Hepatocyte (in vitro differentiated cells): ENCODE data around the gene CISH. TPM values are rescaled to one million over a fixed set of nuclear protein-coding genes. Genes with fewer than 3 reads are reported as not detected.

Experiments
- DNase-seq: peaks from one replicate; pipeline ENCODE4 v3.0.0-alpha.2; 2016; ENCODE audit warnings: low spot score
- H2AFZ ChIP-seq: fragments of 200-600 bp; sonication (generic); 2 replicates; pipeline ENCODE4 v1.6.0; 2016; ENCODE audit warnings: antibody characterized with exemption, mild to moderate bottlenecking
- H3K27ac ChIP-seq: fragments of 200-600 bp; sonication (generic); 2 replicates; pipeline ENCODE4 v1.5.1; 2016; ENCODE audit warnings: mild to moderate bottlenecking
- H3K27me3 ChIP-seq: fragments of 200-600 bp; sonication (generic); 2 replicates; pipeline ENCODE4 v1.6.1; 2016
- H3K36me3 ChIP-seq: fragments of 200-600 bp; sonication (generic); replicated peaks from 2 replicates; pipeline ENCODE4 v1.5.1; 2016; ENCODE audit warnings: low read depth; ENCODE audit not compliant: insufficient read depth
- H3K4me1 ChIP-seq: fragments of 200-600 bp; sonication (generic); 2 replicates; pipeline ENCODE4 v1.5.1; 2016; ENCODE audit warnings: mild to moderate bottlenecking, moderate library complexity; ENCODE audit not compliant: insufficient read depth
- H3K4me2 ChIP-seq: fragments of 200-600 bp; sonication (generic); 2 replicates; pipeline ENCODE4 v1.6.0; 2016
- H3K4me3 ChIP-seq: fragments of 200-600 bp; sonication (generic); 2 replicates; pipeline ENCODE4 v1.5.1; 2016; ENCODE audit warnings: mild to moderate bottlenecking
- H3K79me2 ChIP-seq: fragments of 200-600 bp; sonication (generic); 2 replicates; pipeline ENCODE4 v1.6.0; 2017; ENCODE audit warnings: mild to moderate bottlenecking
- H3K9me2 ChIP-seq: fragments of 200-600 bp; sonication (generic); replicated peaks from 2 replicates; pipeline ENCODE4 v1.6.0; 2017; ENCODE audit warnings: mild to moderate bottlenecking; ENCODE audit not compliant: insufficient read depth
- H3K9me3 ChIP-seq: fragments of 200-600 bp; sonication (generic); 2 replicates; pipeline ENCODE4 v1.5.1; 2016; ENCODE audit warnings: low read depth, mild to moderate bottlenecking
- H4K20me1 ChIP-seq: fragments of 200-600 bp; sonication (generic); 2 replicates; pipeline ENCODE4 v1.6.0; 2016; ENCODE audit warnings: mild to moderate bottlenecking; ENCODE audit not compliant: insufficient read depth, poor library complexity, severe bottlenecking
- EZH2 ChIP-seq: fragments of 200-600 bp; sonication (generic); IDR thresholded peaks from 2 replicates; pipeline ENCODE4 v1.6.1; 2016; ENCODE audit warnings: antibody characterized with exemption, mild to moderate bottlenecking, borderline replicate concordance
- EZH2phosphoT487 ChIP-seq: fragments of 200-600 bp; sonication (generic); IDR thresholded peaks from one replicate; pipeline ENCODE4 v1.6.1; 2018; ENCODE audit warnings: antibody characterized with exemption, mild to moderate bottlenecking, low read depth, moderate library complexity; ENCODE audit not compliant: unreplicated experiment, severe bottlenecking
- WGBS: methylation state at CpG from one replicate; pipeline ENCODE4 v1.1.6; 2016; ENCODE audit warnings: low lambda C conversion rate; ENCODE audit errors: missing lambda C conversion rate; 5-methylcytosine and 5-hydroxymethylcytosine counted together
- polyA plus RNA-seq: library from polyadenylated mRNA; unstranded; fragments of >200 nt; fragmentation: Nextera tagmentation; extraction: Ambion mirVana; gene quantifications from 2 replicates; pipeline ENCODE4 v1.2.1, GENCODE V29; 2016
- total RNA-seq: library from RNA; depleted of rRNA; stranded (reverse); fragments of >200 nt; gene quantifications from 2 replicates; pipeline ENCODE4 v1.2.3, GENCODE V29; 2014
- TF ChIP-seq, protein P1 (sequence below): fragments of 200-600 bp; sonication (generic); IDR thresholded peaks from 2 replicates; pipeline ENCODE4 v1.5.1; 2016; ENCODE audit warnings: antibody characterized with exemption, mild to moderate bottlenecking; ENCODE audit not compliant: poor library complexity

The CISH gene
- total and polyA plus RNA-seq, 2 experiments from 2014 or later = 4.0 to 9.0 TPM

DNA sequence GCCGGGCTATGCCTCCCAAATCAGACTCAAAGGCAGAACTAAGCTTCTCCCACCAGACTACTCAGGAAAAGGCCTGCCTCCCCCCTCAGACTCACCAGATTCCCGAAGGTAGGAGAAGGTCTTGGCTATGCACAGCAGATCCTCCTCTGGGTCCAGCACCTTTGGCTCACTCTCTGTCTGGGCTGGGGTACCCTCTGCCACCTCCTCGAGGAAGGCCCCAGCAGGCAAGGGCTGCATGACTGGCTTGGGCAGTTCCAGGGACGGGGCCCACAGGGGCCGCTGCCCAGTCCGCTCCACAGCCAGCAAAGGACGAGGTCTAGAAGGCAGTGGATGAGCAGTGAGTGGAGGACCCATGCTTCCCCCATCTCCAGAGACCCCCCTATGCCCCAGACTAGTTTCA is 3.3 kb downstream of the CISH start:
- Histone ChIP-seq H2AFZ (no peak overlapping the region), H3K9me3 (no peaks in the 10 kb centered on the region), H3K36me3 (no peaks in the 10 kb centered on the region), H3K4me1 (peaks cover 23% of the 10 kb centered on the region), H3K4me2 (no peak overlapping the region), H3K27me3 (no peaks in the 10 kb centered on the region), H4K20me1 (no peaks in the 10 kb centered on the region), H3K9me2 (no peaks in the 10 kb centered on the region), H3K27ac (no peak overlapping the region), H3K4me3 (no peak overlapping the region), H3K79me2 (peaks cover 20% of the 10 kb centered on the region)
- TF ChIP-seq, protein P1, sequence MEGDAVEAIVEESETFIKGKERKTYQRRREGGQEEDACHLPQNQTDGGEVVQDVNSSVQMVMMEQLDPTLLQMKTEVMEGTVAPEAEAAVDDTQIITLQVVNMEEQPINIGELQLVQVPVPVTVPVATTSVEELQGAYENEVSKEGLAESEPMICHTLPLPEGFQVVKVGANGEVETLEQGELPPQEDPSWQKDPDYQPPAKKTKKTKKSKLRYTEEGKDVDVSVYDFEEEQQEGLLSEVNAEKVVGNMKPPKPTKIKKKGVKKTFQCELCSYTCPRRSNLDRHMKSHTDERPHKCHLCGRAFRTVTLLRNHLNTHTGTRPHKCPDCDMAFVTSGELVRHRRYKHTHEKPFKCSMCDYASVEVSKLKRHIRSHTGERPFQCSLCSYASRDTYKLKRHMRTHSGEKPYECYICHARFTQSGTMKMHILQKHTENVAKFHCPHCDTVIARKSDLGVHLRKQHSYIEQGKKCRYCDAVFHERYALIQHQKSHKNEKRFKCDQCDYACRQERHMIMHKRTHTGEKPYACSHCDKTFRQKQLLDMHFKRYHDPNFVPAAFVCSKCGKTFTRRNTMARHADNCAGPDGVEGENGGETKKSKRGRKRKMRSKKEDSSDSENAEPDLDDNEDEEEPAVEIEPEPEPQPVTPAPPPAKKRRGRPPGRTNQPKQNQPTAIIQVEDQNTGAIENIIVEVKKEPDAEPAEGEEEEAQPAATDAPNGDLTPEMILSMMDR = no peak
- TF ChIP-seq EZH2 (no peak), EZH2phosphoT487 (no peak)
- WGBS = 98% methylated on average over 7 of the region's 7 CpGs
- DNase-seq = no peak

DNA sequence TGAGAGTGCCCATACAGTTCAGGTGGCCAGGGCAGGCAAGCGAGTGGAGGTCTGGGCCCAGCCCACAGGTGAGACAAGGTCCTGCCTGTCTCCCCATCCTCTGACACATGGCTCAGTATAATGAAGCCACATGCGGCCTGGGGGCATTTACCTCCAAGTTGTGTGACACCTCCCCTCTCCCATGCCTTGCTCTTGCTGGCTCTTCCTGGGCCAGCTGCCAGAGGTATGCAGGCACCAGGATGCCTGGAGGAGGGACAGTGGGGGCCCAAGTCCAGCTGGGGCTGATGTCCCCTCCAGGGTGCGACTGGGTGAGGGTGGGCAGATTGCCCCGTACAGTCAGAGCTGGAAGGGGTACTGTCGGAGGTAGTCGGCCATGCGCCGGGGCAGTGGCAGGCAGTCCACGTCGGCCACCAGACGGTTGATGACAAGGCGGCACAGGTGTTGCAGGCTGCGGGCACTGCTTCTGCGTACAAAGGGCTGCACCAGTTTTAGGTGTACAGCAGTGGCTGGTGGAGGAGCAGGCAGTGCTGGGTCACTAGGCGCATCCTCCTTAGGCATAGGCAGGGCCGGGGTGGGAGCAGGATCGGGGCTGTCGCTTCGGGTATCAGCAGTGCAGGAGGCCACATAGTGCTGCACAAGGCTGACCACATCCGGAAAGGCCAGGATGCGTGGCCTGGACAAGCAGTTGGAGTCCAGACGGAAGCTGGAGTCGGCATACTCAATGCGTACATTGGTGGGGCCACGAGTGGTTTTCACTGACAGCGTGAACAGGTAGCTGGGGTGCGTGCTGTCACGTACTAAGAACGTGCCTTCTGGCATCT is 4.1 kb downstream of the CISH start:
- no peaks in the 10 kb centered on the region for H3K9me2 ChIP-seq
- H3K27me3 ChIP-seq = no peaks in the 10 kb centered on the region
- 95% methylated on average over 29 of the region's 29 CpGs for WGBS
- no peak overlapping the region for H3K4me2 ChIP-seq
- no peak overlapping the region for H2AFZ ChIP-seq
- TF ChIP-seq, protein P1 = no peak
- no peak for TF ChIP-seq EZH2
- TF ChIP-seq EZH2phosphoT487 = no peak
- H3K36me3 ChIP-seq = no peaks in the 10 kb centered on the region
- H3K4me3 ChIP-seq = no peak overlapping the region
- no peak for DNase-seq
- H3K9me3 ChIP-seq = no peaks in the 10 kb centered on the region
- H3K79me2 ChIP-seq = peaks cover 20% of the 10 kb centered on the region
- peaks cover 24% of the 10 kb centered on the region for H3K4me1 ChIP-seq
- H3K27ac ChIP-seq = no peak overlapping the region
- H4K20me1 ChIP-seq = no peaks in the 10 kb centered on the region

DNA sequence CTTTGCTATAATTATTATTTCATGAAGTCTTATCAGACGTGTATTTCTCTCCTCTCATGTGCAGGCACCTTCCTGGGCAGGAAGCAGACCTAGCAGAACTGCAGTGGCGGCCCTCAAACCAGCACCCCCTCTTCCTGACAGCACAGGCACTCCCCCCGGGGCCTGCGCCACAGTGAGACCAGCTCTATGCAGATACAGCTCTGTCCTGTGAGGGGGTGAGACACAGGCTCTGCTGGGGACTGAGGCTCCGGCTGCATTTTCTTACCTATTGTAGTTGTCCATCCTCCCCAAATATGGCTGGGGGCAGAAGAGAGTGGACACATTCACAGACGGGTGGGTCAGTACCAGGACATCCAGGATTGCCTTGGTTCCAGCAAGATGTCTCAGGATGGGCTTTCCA is 5.0 kb downstream of the CISH start:
- Histone ChIP-seq H2AFZ (no peak overlapping the region), H3K36me3 (no peaks in the 10 kb centered on the region), H3K27ac (no peak overlapping the region), H3K9me2 (no peaks in the 10 kb centered on the region), H3K4me1 (peaks cover 28% of the 10 kb centered on the region), H3K4me2 (no peak overlapping the region), H4K20me1 (no peaks in the 10 kb centered on the region), H3K9me3 (no peaks in the 10 kb centered on the region), H3K4me3 (no peak overlapping the region), H3K27me3 (no peaks in the 10 kb centered on the region), H3K79me2 (peaks cover 20% of the 10 kb centered on the region)
- TF ChIP-seq, protein P1 = no peak
- no peak for TF ChIP-seq EZH2phosphoT487
- no peak for TF ChIP-seq EZH2
- 80% methylated on average over 6 of the region's 6 CpGs for WGBS
- DNase-seq = no peak
